ENCODE data around the gene ZNF385A.

GRCh38 chr12:54425702-54426101 lies 41.2 kb upstream of the ZNF385A start:
- TF ChIP-seq CTCF (IDR thresholded peaks at IDR 0.05) (no peak), POLR2A (IDR thresholded peaks at IDR 0.05) (no peak)

Data from heart left ventricle (tissue), 13 donors.